A549 (cell line): ENCODE results near the gene ADAP1. TPM values are rescaled to one million over a fixed set of nuclear protein-coding genes. Genes with fewer than 3 reads are reported as not detected.

ENCODE experiments used
- ATAC-seq, 2 experiments: fragments of 200-7000 bp in 1 of 2; fragments of >200 bp in 1 of 2; cut with Nextera tagmentation in 1 of 2; cut with Tn5 transposase in 1 of 2; 3 replicates each; pipeline versions ENCODE4 v1.8.0 to v1.9.1; 2018 to 2020; ENCODE audit warnings: mild to moderate bottlenecking in 1 of 2, moderate library complexity in 1 of 2
- CTCF ChIA-PET: fragments of 300-600 bp; sonication (Branson Sonifier 250); formaldehyde crosslinking; extraction: SDS; loops from one replicate; lab custom pipeline; 2021; ENCODE audit warnings: antibody characterized with exemption, inconsistent platforms; lab: Yijun Ruan, JAX
- POLR2A ChIA-PET: fragments of 350-600 bp; formaldehyde crosslinking; extraction: SDS; loops from one replicate; lab custom pipeline; 2021; ENCODE audit warnings: antibody characterized with exemption, inconsistent platforms; lab: Yijun Ruan, JAX
- DNase-seq, 2 experiments: peaks; one replicate each; pipeline versions ENCODE4 v3.0.0 to v3.0.0-alpha.2; 2011 to 2016; ENCODE audit warnings: low read depth in 1 of 2, low spot score in 1 of 2
- FAIRE-seq: peaks from 2 replicates; lab custom pipeline; 2011; peaks lifted over from hg19 to GRCh38; lab: Jason Lieb, UNC
- H3K27ac ChIP-seq, 2 experiments: fragments of >200 bp; sonication (Bioruptor Twin); formaldehyde crosslinking; 3 replicates each; pipeline ENCODE4 v1.5.1; 2016 to 2017
- H3K4me1 ChIP-seq: fragments of >200 bp; sonication (Bioruptor Twin); formaldehyde crosslinking; 3 replicates; pipeline ENCODE4 v1.6.1; 2016
- H3K4me2 ChIP-seq: fragments of >200 bp; sonication (Bioruptor Twin); formaldehyde crosslinking; 3 replicates; pipeline ENCODE4 v1.6.1; 2016
- H3K4me3 ChIP-seq: fragments of >200 bp; sonication (Bioruptor Twin); formaldehyde crosslinking; 3 replicates; pipeline ENCODE4 v1.5.1; 2016
- H3K9me3 ChIP-seq: fragments of >200 bp; sonication (Bioruptor Twin); formaldehyde crosslinking; 3 replicates; pipeline ENCODE4 v1.6.1; 2016
- BHLHE40 ChIP-seq: IDR thresholded peaks from 2 replicates; pipeline ENCODE4 v1.6.1; 2012; ENCODE audit warnings: low read depth, low read length, inconsistent platforms
- CEBPB ChIP-seq, 2 experiments: fragments of >200 bp in 1 of 2; sonication (Bioruptor Twin) in 1 of 2; formaldehyde crosslinking in 1 of 2; IDR thresholded peaks; 2 replicates each; pipeline ENCODE4 v1.6.1; 2012 to 2016
- CTCF ChIP-seq: fragments of >200 bp; sonication (Bioruptor Twin); formaldehyde crosslinking; IDR thresholded peaks from 3 replicates; pipeline ENCODE4 v1.5.1; 2016
- ESRRA ChIP-seq: fragments of 150-350 bp; IDR thresholded peaks from 2 replicates; pipeline ENCODE4 v1.6.1; 2014; ENCODE audit warnings: mild to moderate bottlenecking, low read length, borderline replicate concordance
- FOSB ChIP-seq: fragments of 250-450 bp; sonication (Bioruptor Pico); IDR thresholded peaks from 2 replicates; pipeline ENCODE4 v1.5.0; 2020; ENCODE audit warnings: mild to moderate bottlenecking, moderate library complexity
- HDAC2 ChIP-seq: fragments of 200-600 bp; sonication (generic); IDR thresholded peaks from 2 replicates; pipeline ENCODE4 v1.6.1; 2016
- HEYL ChIP-seq: fragments of 250-450 bp; sonication (Bioruptor Pico); IDR thresholded peaks from 2 replicates; pipeline ENCODE4 v1.8.0; 2021; ENCODE audit warnings: mild to moderate bottlenecking, moderate library complexity
- HOXA7 ChIP-seq: fragments of 250-450 bp; sonication (Bioruptor Pico); IDR thresholded peaks from 2 replicates; pipeline ENCODE4 v1.5.0; 2020; ENCODE audit warnings: mild to moderate bottlenecking, moderate library complexity
- HOXB13 ChIP-seq: fragments of 250-450 bp; sonication (Bioruptor Pico); IDR thresholded peaks from 2 replicates; pipeline ENCODE4 v1.5.0; 2020; ENCODE audit warnings: low read depth, mild to moderate bottlenecking, moderate library complexity
- HOXB5 ChIP-seq: fragments of 250-450 bp; sonication (Bioruptor Pico); IDR thresholded peaks from 2 replicates; pipeline ENCODE4 v1.5.0; 2020; ENCODE audit warnings: mild to moderate bottlenecking, moderate library complexity
- JUNB ChIP-seq: fragments of >200 bp; sonication (Bioruptor Twin); formaldehyde crosslinking; IDR thresholded peaks from 2 replicates; pipeline ENCODE4 v1.6.1; 2016
- KDM1A ChIP-seq: fragments of 200-600 bp; sonication (generic); IDR thresholded peaks from 2 replicates; pipeline ENCODE4 v1.6.1; 2016; ENCODE audit warnings: low read depth, mild to moderate bottlenecking
- KDM5A ChIP-seq: fragments of 200-600 bp; sonication (generic); IDR thresholded peaks from 2 replicates; pipeline ENCODE4 v1.6.1; 2016; ENCODE audit warnings: antibody characterized with exemption, mild to moderate bottlenecking
- MAX ChIP-seq: IDR thresholded peaks from 2 replicates; pipeline ENCODE4 v1.6.1; 2012
- NFE2L2 ChIP-seq: fragments of 150-350 bp; conservative IDR thresholded peaks from 2 replicates; pipeline ENCODE4 v1.6.1; 2014; ENCODE audit warnings: low read length
- NPAS2 ChIP-seq: fragments of 250-450 bp; sonication (Bioruptor Pico); IDR thresholded peaks from 2 replicates; pipeline ENCODE4 v1.8.0; 2022; ENCODE audit warnings: mild to moderate bottlenecking, moderate library complexity, borderline replicate concordance
- NR3C1 ChIP-seq: fragments of >200 bp; sonication (Bioruptor Twin); formaldehyde crosslinking; IDR thresholded peaks from 3 replicates; pipeline ENCODE4 v1.6.1; 2017
- PBX3 ChIP-seq: IDR thresholded peaks from 2 replicates; pipeline ENCODE4 v1.6.1; 2012
- PHF8 ChIP-seq: fragments of 200-600 bp; sonication (generic); IDR thresholded peaks from 2 replicates; pipeline ENCODE4 v1.6.1; 2016; ENCODE audit warnings: low read depth, mild to moderate bottlenecking, antibody characterized with exemption, moderate library complexity, borderline replicate concordance
- RCOR1 ChIP-seq: fragments of 150-350 bp; IDR thresholded peaks from 2 replicates; pipeline ENCODE4 v1.6.1; 2014; ENCODE audit warnings: antibody characterized with exemption, low read length, low read depth
- RNF2 ChIP-seq: fragments of 200-600 bp; sonication (generic); IDR thresholded peaks from 2 replicates; pipeline ENCODE4 v1.6.1; 2016; ENCODE audit warnings: low read depth, mild to moderate bottlenecking, antibody characterized with exemption, moderate library complexity, borderline replicate concordance
- SREBF2 ChIP-seq: fragments of 450-650 bp; IDR thresholded peaks from 2 replicates; pipeline ENCODE4 v1.6.1; 2014; ENCODE audit warnings: mild to moderate bottlenecking, moderate library complexity
- TP53 ChIP-seq: fragments of 250-450 bp; sonication (Bioruptor Pico); IDR thresholded peaks from 2 replicates; pipeline ENCODE4 v1.5.0; 2021; ENCODE audit warnings: mild to moderate bottlenecking, moderate library complexity
- ZC3H11A ChIP-seq: fragments of 450-650 bp; IDR thresholded peaks from 2 replicates; pipeline ENCODE4 v1.6.1; 2014; ENCODE audit warnings: antibody characterized with exemption, mild to moderate bottlenecking
- ZNF302 ChIP-seq: fragments of 250-450 bp; sonication (Bioruptor Pico); IDR thresholded peaks from 2 replicates; pipeline ENCODE4 v1.9.0; 2021; ENCODE audit warnings: inconsistent platforms, mild to moderate bottlenecking, moderate library complexity
- WGBS: methylation state at CpG from one replicate; pipeline ENCODE4 v1.1.6; 2017; ENCODE audit errors: missing lambda C conversion rate; 5-methylcytosine and 5-hydroxymethylcytosine counted together
- polyA plus RNA-seq, 4 experiments: library from polyadenylated mRNA; depleted of rRNA in 3 of 4; stranded (reverse); fragments of >200 nt; fragmentation: RNase III in 1 of 4; extraction: RNeasy Plus Mini Kit Qiagen cat#74134 plus additional on column Dnase treatment in 1 of 4; gene quantifications; 2 replicates in 3 of 4; 3 replicates in 1 of 4; pipeline ENCODE4 v1.2.3, GENCODE V29; 2011 to 2017

The ADAP1 gene
- polyA plus RNA-seq, 2 of the 4 experiments (the other 2 are of a cell fraction): 1.7 to 2.5 TPM

- no peak for FAIRE-seq
- DNase-seq: no peak
- POLR2A ChIA-PET: no interaction called here
- TF ChIP-seq PHF8: no peak
- no peak for TF ChIP-seq TP53
- TF ChIP-seq CTCF: no peak
- TF ChIP-seq PBX3: no peak
- TF ChIP-seq SREBF2: no peak
- no peak for TF ChIP-seq HDAC2
- TF ChIP-seq NR3C1: no peak
- no peak for TF ChIP-seq ESRRA
- no peak for TF ChIP-seq ZNF302 (CRISPR knock-in tag)
- TF ChIP-seq HOXB13 (CRISPR knock-in tag): no peak
- TF ChIP-seq HOXA7 (CRISPR knock-in tag): no peak
- no peak for TF ChIP-seq RCOR1
- no peak for TF ChIP-seq KDM5A
- TF ChIP-seq NFE2L2: no peak
- no peak for TF ChIP-seq RNF2
- no peak for TF ChIP-seq MAX
- no peak for TF ChIP-seq NPAS2 (CRISPR knock-in tag)
- TF ChIP-seq FOSB: no peak
- Histone ChIP-seq H3K4me2 (no peak overlapping the region), H3K27ac (no peak overlapping the region), H3K4me3 (no peak overlapping the region), H3K4me1 (no peaks in the 10 kb centered on the region), H3K9me3 (no peaks in the 10 kb centered on the region)
- 85% methylated on average over 25 of the region's 28 CpGs for WGBS
- CTCF ChIA-PET: interaction anchor here (0.9 to 2.0 kb wide), 3 partner anchors 8 to 117 kb away, joined by 4 to 8 read pairs (median 6); no protein-coding TSS in a partner anchor
- ATAC-seq: no peak
Measured at GRCh38 chr7:949021-949934, 5.2 kb downstream of the ADAP1 start.

GRCh38 chr7:947391-948210 is 6.9 kb downstream of the ADAP1 start:
- TF ChIP-seq BHLHE40 (no peak), KDM1A (no peak), CEBPB (IDR thresholded peaks at IDR 0.05) (no peak), HOXB5 (no peak), ZC3H11A (no peak), HEYL (CRISPR knock-in tag) (no peak), JUNB (no peak)
- TF ChIP-seq, all 56 proteins: peak for 0
- H3K4me2 ChIP-seq: no peak overlapping the region
- FAIRE-seq: no peak
- 87% methylated on average over 37 of the region's 37 CpGs for WGBS
- CTCF ChIA-PET: interaction anchor here (1.0 to 1.6 kb wide), 2 partner anchors 9 to 46 kb away, joined by 3 to 6 read pairs; no protein-coding TSS in a partner anchor
- no peak overlapping the region for H3K27ac ChIP-seq
- H3K9me3 ChIP-seq: no peaks in the 10 kb centered on the region
- POLR2A ChIA-PET: no interaction called here
- no peak for DNase-seq
- no peak overlapping the region for H3K4me3 ChIP-seq
- H3K4me1 ChIP-seq: no peaks in the 10 kb centered on the region
- ATAC-seq: 0 out of 6 replicates have a peak, but pooled peaks of 1 of the 2 experiments have one; percentile 14
